SU-DHL-6 (cell line): Measurements from ENCODE around the gene KCNK1.

Experiments used
- CTCF ChIP-seq: fragments of 200-600 bp; sonication (generic); IDR thresholded peaks from one replicate; pipeline ENCODE4 v1.5.1; 2017; ENCODE audit warnings: antibody characterized with exemption, mild to moderate bottlenecking, low read length, moderate library complexity; ENCODE audit not compliant: insufficient read depth, poor library complexity, severe bottlenecking
- EZH2phosphoT487 ChIP-seq: fragments of 200-600 bp; sonication (generic), shearing (Covaris generic); conservative IDR thresholded peaks from 2 replicates; pipeline ENCODE4 v1.6.1; 2018; ENCODE audit warnings: mild to moderate bottlenecking, antibody characterized with exemption, low read length, moderate library complexity, mixed read lengths

GRCh38 chr1:233689748-233690254 is 75.9 kb downstream of the KCNK1 start:
- TF ChIP-seq CTCF: no peak
- no peak for TF ChIP-seq EZH2phosphoT487
